Mammary epithelial cell (primary cell): ENCODE measurements around the gene SCN3B.

Experiments
- CTCF ChIP-seq, 2 donors: IDR thresholded peaks in 1 of 2; conservative IDR thresholded peaks in 1 of 2; 2 replicates each; pipeline ENCODE4 v1.5.1; 2011 to 2012; ENCODE audit warnings: inconsistent platforms in 2 of 2, low read length in 2 of 2, mild to moderate bottlenecking in 2 of 2, control low read depth in 1 of 2, low read depth in 1 of 2; ENCODE audit not compliant: insufficient read depth in 1 of 2; ENCODE audit errors: extremely low read depth in 1 of 2
- EZH2 ChIP-seq: IDR thresholded peaks from 2 replicates; pipeline ENCODE4 v1.6.1; 2012; ENCODE audit warnings: low read length, inconsistent platforms, borderline replicate concordance

- no peak for TF ChIP-seq CTCF (conservative IDR thresholded peaks at IDR 0.05 in 1 of 2, IDR thresholded peaks at IDR 0.05 in 1 of 2; ENCODE audit: extremely low read depth in 1 of 2, insufficient read depth in 1 of 2, low read depth in 1 of 2, low read length in 2 of 2)
- TF ChIP-seq EZH2, result no peak
These were observed 64.0 kb downstream of the SCN3B start for GRCh38 chr11:123590296-123590912.
